H1 (cell line): ENCODE measurements around the gene RAET1L. TPM values are rescaled to one million over a fixed set of nuclear protein-coding genes. Genes with fewer than 3 reads are reported as not detected.

Source experiments
- ATF3 ChIP-seq: IDR thresholded peaks from 2 replicates; pipeline ENCODE4 v1.6.1; 2011; ENCODE audit warnings: low read depth, mild to moderate bottlenecking, low read length; ENCODE audit not compliant: insufficient read depth
- GTF2F1 ChIP-seq: IDR thresholded peaks from 2 replicates; pipeline ENCODE4 v1.6.1; 2012; ENCODE audit warnings: low read depth, low read length, improper control_type of control experiment, borderline replicate concordance
- KDM4A ChIP-seq: IDR thresholded peaks from one replicate; pipeline ENCODE4 v1.7.1; 2012; ENCODE audit warnings: low read depth, mild to moderate bottlenecking, moderate library complexity, low read length, inconsistent platforms; ENCODE audit not compliant: severe bottlenecking
- SUZ12 ChIP-seq: fragments of 200-600 bp; sonication (generic); IDR thresholded peaks from 2 replicates; pipeline ENCODE4 v1.6.1; 2012; ENCODE audit warnings: mild to moderate bottlenecking, inconsistent platforms, low read length, moderate library complexity, mixed read lengths
- polyA plus RNA-seq, 7 experiments: library from polyadenylated mRNA; depleted of rRNA in 3 of 7; stranded (reverse) in 5 of 7; unstranded in 2 of 7; fragments of >200 nt in 5 of 7; fragments of 200-250 nt in 2 of 7; gene quantifications; 1 replicate in 5 of 7; 2 replicates in 1 of 7; 4 replicates in 1 of 7; pipeline versions ENCODE4 v1.2.1 to v1.2.3, GENCODE V29; 2011 to 2013; ENCODE audit warnings: missing spikeins in 2 of 7, mixed read lengths in 2 of 7
- total RNA-seq: library from RNA; stranded (reverse); fragmentation: NEBNext Ultra II Directional; extraction: Animal tissue kit (Norgen Biotek cat#: 25700); gene quantifications from 2 replicates; pipeline ENCODE4 v1.2.1, GENCODE V29; 2021

Gene RAET1L
- total and polyA plus RNA-seq, 2 of the 8 experiments (the other 6 are each of a cell fraction or from before 2014, with no cell fraction given), result not detected

DNA sequence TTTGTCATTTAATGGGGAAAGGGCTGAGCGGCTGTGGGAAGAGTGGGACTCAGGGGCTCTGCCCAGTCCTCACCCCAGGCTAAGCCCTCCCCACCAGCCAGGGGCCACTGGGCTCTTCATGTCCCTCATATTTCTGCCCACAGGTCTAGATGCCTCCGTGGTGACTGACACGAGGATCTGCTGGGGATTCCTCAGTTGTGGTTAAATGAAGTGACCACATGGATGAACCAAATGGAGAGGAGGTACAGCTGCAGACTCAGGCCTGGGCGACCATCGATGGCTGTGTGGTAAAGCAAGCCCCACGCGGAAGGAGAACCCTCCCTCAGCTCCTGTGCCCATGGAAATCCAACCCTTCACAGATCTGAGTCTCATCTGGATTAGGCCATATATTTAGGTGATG, 29.4 kb downstream of the RAET1L start (continued):
- TF ChIP-seq GTF2F1, result no peak
- TF ChIP-seq KDM4A, result no peak
- no peak for TF ChIP-seq ATF3
- TF ChIP-seq SUZ12, result no peak
